Mucosa of descending colon (tissue), 3 donors: ENCODE data around the gene CCDC158. TPM values are rescaled to one million over a fixed set of nuclear protein-coding genes. Genes with fewer than 3 reads are reported as not detected.
A peak's percentile ranks its signal among the peaks of the same experiment; 100 is the strongest.

Source experiments
- ATAC-seq: fragments of 200-7000 bp; cut with Tn5 transposase; one replicate; pipeline ENCODE4 v1.9.1; 2020; ENCODE audit warnings: mild to moderate bottlenecking, moderate library complexity
- DNase-seq, 3 donors: peaks; one replicate each; pipeline ENCODE4 v3.0.0-alpha.2; 2020
- H3K36me3 ChIP-seq: fragments of 200-600 bp; one replicate; pipeline ENCODE4 v1.8.0; 2021; ENCODE audit warnings: low read depth, mild to moderate bottlenecking
- H3K4me1 ChIP-seq: fragments of 200-600 bp; one replicate; pipeline ENCODE4 v1.8.0; 2021; ENCODE audit warnings: low read depth, mild to moderate bottlenecking
- H3K4me3 ChIP-seq: fragments of 200-600 bp; one replicate; pipeline ENCODE4 v1.8.0; 2021; ENCODE audit warnings: mild to moderate bottlenecking
- H3K9me3 ChIP-seq: fragments of 200-600 bp; one replicate; pipeline ENCODE4 v1.8.0; 2021; ENCODE audit warnings: mild to moderate bottlenecking
- intact Hi-C, 2 donors: fragments of 100-400 bp; cut with DNase I in 1 of 2; cut with micrococcal nuclease in 1 of 2; formaldehyde crosslinking; loops; one replicate each; pipeline versions ENCODE4 v1.11.0 to v1.11.1; 2022; cut with DNase I, micrococcal nuclease
- total RNA-seq, 3 donors: library from RNA; stranded (reverse); fragmentation: NEBNext Ultra II Directional in 2 of 3; extraction: Animal tissue kit (Norgen Biotek cat#: 25700) in 2 of 3; gene quantifications; one replicate each; pipeline versions ENCODE4 v1.2.1 to v1.2.4, GENCODE V29; 2021 to 2023
- TF ChIP-seq, protein P1 (sequence below): fragments of 200-600 bp; IDR thresholded peaks from one replicate; pipeline ENCODE4 v1.8.0; 2022; ENCODE audit warnings: antibody characterized with exemption, mild to moderate bottlenecking
- donor health status: DM: no; HTN: no; CAD: no; lungs with moderate emphysema.
- donor health status: DM: no; HTN: no; CAD: no.
- donor health status: DM: no; HTN: yes; CAD: no.

The CCDC158 gene
- total RNA-seq, 3 donors from 2014 or later: 0.82 TPM; not detected in 2

DNA sequence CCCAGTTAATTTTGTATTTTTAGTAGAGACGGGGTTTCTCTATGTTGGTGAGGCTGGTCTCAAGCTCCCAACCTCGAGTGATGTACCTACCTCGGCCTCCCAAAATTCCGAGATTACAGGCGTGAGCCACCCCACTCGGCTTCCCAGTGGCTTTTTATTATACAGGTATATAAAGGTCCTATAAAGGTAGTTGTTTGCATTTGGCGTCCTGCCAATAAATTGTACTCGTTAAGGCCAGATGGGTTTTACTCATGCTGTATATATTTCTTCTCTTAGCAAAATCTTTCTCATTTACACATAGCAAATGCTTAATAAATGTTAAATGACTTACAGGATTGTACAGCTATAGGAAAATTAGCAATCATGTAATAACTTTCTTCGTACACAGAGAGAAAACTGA is 20.9 kb upstream of the CCDC158 start:
- DNase-seq: peak in 2 of 3 donors; percentile 35 to 63
- H3K4me1 ChIP-seq: no peaks in the 10 kb centered on the region

DNA sequence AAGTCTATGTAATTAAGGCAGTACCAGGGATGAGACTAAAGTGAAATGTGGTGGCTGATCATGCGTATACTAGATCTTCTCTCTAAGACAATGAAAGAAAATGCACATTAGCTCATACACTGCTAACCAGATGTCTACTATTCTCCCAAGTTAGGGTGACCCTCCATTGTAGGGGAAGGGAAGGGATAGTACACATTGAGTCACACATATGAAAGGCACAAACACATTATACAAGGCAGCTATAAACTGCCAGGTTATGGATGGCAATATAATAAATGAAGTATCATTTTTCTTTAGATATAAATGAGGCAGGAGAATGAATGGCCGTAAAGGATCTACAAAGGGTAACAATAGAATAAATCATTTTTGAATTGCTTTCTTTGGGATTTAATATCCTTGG is 18.6 kb upstream of the CCDC158 start:
- H3K4me1 ChIP-seq: no peaks in the 10 kb centered on the region
- TF ChIP-seq, protein P1, sequence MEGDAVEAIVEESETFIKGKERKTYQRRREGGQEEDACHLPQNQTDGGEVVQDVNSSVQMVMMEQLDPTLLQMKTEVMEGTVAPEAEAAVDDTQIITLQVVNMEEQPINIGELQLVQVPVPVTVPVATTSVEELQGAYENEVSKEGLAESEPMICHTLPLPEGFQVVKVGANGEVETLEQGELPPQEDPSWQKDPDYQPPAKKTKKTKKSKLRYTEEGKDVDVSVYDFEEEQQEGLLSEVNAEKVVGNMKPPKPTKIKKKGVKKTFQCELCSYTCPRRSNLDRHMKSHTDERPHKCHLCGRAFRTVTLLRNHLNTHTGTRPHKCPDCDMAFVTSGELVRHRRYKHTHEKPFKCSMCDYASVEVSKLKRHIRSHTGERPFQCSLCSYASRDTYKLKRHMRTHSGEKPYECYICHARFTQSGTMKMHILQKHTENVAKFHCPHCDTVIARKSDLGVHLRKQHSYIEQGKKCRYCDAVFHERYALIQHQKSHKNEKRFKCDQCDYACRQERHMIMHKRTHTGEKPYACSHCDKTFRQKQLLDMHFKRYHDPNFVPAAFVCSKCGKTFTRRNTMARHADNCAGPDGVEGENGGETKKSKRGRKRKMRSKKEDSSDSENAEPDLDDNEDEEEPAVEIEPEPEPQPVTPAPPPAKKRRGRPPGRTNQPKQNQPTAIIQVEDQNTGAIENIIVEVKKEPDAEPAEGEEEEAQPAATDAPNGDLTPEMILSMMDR: no peak
- H3K36me3 ChIP-seq: no peaks in the 10 kb centered on the region
- intact Hi-C loops: loop anchor here in 1 of 2 donors (10.0 kb wide), 1 partner anchor 315 kb away; no protein-coding TSS in a partner anchor
- H3K4me3 ChIP-seq: no peak overlapping the region
- ATAC-seq: peak; percentile 65
- H3K9me3 ChIP-seq: no peaks in the 10 kb centered on the region
- DNase-seq: no peak

More for the DNA sequence above, 20.9 kb upstream of the CCDC158 start:
- ATAC-seq: peak; percentile 77
- no peak overlapping the region for H3K4me3 ChIP-seq
- H3K9me3 ChIP-seq: no peaks in the 10 kb centered on the region
- TF ChIP-seq, protein P1: no peak
- no peaks in the 10 kb centered on the region for H3K36me3 ChIP-seq
- intact Hi-C loops: no loop called here

- no peak for ATAC-seq
- intact Hi-C loops: loop anchor here in 1 of 2 donors (10.0 kb wide), 1 partner anchor 319 kb away; no protein-coding TSS in a partner anchor
Observed at GRCh38 chr4:76435528-76436319, 14.8 kb upstream of the CCDC158 start.

DNA sequence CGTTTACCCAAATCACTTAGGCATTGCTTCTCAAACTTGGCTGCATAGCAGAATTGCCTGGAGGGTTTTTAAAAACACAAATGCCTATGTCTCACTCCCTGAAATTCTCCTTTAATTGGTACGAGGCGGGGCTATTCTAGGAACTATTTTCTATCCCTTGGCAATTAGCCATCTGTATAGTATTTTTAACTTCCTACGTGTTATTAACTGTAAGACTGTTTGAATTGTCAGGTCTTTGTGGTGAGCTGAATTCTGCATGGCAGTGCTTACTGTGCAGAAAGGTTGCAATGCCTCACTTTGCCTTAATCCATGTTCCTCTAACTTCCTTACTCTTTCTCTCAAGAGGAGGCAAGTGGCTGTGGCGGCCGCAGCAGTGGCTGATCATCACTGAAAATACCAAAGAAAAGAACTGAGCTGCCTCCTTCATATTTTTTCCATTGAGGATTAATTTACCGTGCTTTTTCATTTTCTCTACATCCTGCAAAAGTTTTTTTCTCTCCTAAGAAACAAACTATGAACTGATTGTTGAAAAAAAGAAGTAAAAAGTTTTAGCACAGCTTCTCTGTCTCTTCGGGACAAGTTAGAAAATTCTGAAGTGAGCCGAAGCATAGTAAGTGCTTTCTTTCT is 14.1 kb upstream of the CCDC158 start, which contains the start of gene SHROOM3:
Gene SHROOM3, plus strand, starts transcription at position 329 of the 627 bp plus-strand sequence. CDS start 824 bp downstream, outside the sequence.
- TF ChIP-seq, protein P1: no peak
- intact Hi-C loops: loop anchor here (5.0 to 10.0 kb wide), 2 partner anchors 67 to 320 kb away; no protein-coding TSS in a partner anchor
- H3K4me3 ChIP-seq: no peak within 1 kb of the TSS
- H3K9me3 ChIP-seq: no peaks in the 10 kb centered on the region
- DNase-seq (no peak), ATAC-seq (no peak)
- no peaks in the 10 kb centered on the region for H3K36me3 ChIP-seq
- no peaks in the 10 kb centered on the region for H3K4me1 ChIP-seq

More at GRCh38 chr4:76435528-76436319, 14.8 kb upstream of the CCDC158 start:
- TF ChIP-seq, protein P1: no peak
- Histone ChIP-seq H3K36me3 (no peaks in the 10 kb centered on the region), H3K4me1 (no peaks in the 10 kb centered on the region), H3K9me3 (no peaks in the 10 kb centered on the region), H3K4me3 (no peak overlapping the region)
- DNase-seq: no peak

DNA sequence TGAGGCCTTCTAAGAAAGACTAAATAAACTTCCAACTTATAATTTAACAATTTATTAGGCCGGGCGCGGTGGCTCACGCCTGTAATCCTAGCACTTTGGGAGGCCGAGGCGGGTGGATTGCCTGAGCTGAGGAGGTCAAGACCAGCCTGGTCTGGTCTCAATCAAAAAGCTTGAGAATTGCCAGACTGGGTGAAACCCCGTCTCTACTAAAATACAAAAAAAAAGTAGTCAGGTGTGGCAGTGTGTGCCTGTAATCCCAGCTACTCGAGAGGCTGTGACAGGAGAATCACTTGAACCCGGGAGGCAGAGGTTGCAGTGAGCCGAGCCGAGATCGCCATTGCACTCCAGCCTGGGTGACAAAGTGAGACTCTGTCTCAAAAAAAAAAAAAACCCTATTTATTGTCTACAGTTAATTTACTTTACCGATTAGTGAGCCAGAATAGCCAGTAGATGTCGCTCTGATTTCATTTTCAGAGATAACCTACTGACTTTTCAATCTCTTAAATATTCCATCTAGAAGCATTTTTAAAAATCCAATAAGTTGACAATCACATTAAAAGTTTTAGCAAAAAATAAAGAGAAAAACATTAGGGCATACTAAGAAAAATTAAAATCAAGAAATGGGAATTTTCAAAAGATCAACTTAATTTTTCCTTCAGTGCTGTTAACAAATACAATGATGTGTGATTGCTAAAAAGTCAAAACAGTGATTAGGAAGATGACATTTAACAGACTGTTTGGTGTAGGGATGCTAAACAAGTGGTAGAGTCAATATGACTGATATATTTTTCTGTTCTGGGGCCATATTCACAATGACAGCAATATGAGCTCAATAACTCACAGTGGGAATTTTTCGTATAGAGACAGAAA is 9.8 kb upstream of the CCDC158 start:
- ATAC-seq (peak; percentile 57), DNase-seq (peak in 1 of 3 donors; percentile 47)
- Histone ChIP-seq H3K36me3 (no peaks in the 10 kb centered on the region), H3K9me3 (no peaks in the 10 kb centered on the region), H3K4me3 (no peak overlapping the region), H3K4me1 (no peaks in the 10 kb centered on the region)
- TF ChIP-seq, protein P1: no peak
- intact Hi-C loops: loop anchor here (2.0 to 10.0 kb wide), 3 partner anchors 72 to 324 kb away; no protein-coding TSS in a partner anchor
